ENCODE measurements around the gene SUCLG2. TPM values are rescaled to one million over a fixed set of nuclear protein-coding genes. Genes with fewer than 3 reads are reported as not detected.

The SUCLG2 gene
- total RNA-seq, 2 experiments from 2014 or later, result 81.3 to 85.3 TPM

GRCh38 chr3:67487564-67488114 lies 166.8 kb downstream of the SUCLG2 start:
- Mint-ChIP-seq H3K27me3 (ENCODE audit: low read depth) (no peaks in the 10 kb centered on the region), H3K4me1 (ENCODE audit: low read depth) (peaks cover 17% of the 10 kb centered on the region), H3K36me3 (ENCODE audit: low read depth) (peaks cover 33% of the 10 kb centered on the region), H3K4me3 (no peak overlapping the region), H3K9me3 (no peaks in the 10 kb centered on the region), H3K27ac (no peak overlapping the region)
- CTCF ChIA-PET, result no interaction called here
- intact Hi-C loops (cut with micrococcal nuclease), result no loop called here
- DNase-seq, result no peak

DNA sequence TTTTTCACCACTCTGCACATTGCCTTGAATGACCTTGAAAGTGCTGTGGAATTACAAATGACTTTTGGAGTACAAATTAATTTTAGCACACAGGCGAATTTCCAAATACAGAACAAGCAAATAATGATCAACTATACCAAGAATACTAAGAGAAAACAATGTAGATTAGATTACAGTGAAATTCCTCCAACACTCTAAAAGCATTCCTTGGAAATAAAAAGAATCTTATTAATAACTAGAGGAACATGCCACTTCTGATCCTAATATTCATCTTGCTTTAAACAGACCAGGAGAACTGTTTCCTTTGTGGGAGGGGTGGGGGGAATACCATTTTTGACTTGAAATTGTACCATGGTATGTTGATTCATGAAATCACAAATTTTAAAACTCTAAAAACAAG lies 167.5 kb downstream of the SUCLG2 start:
- no peak for DNase-seq
- H3K4me1 Mint-ChIP-seq (ENCODE audit: low read depth), result peaks cover 17% of the 10 kb centered on the region
- H3K9me3 Mint-ChIP-seq, result no peaks in the 10 kb centered on the region
- no peak overlapping the region for H3K4me3 Mint-ChIP-seq
- H3K27me3 Mint-ChIP-seq (ENCODE audit: low read depth), result no peaks in the 10 kb centered on the region
- no peak overlapping the region for H3K27ac Mint-ChIP-seq
- intact Hi-C loops (cut with micrococcal nuclease), result no loop called here
- CTCF ChIA-PET, result no interaction called here
- H3K36me3 Mint-ChIP-seq (ENCODE audit: low read depth), result peaks cover 30% of the 10 kb centered on the region

- CTCF ChIA-PET, result interaction anchor here (1.1 kb wide), 1 partner anchor 307 kb away, joined by 3 read pairs; no protein-coding TSS in a partner anchor
- Mint-ChIP-seq H3K4me3 (no peak overlapping the region), H3K27ac (no peak overlapping the region), H3K27me3 (ENCODE audit: low read depth) (no peaks in the 10 kb centered on the region), H3K9me3 (no peaks in the 10 kb centered on the region), H3K4me1 (ENCODE audit: low read depth) (peaks cover 11% of the 10 kb centered on the region), H3K36me3 (ENCODE audit: low read depth) (peaks cover 31% of the 10 kb centered on the region)
- no peak for DNase-seq
- intact Hi-C loops (cut with micrococcal nuclease), result no loop called here
Measured at GRCh38 chr3:67484085-67484484, 170.3 kb downstream of the SUCLG2 start.

GRCh38 chr3:67481126-67481525 lies 173.3 kb downstream of the SUCLG2 start:
- peaks cover 14% of the 10 kb centered on the region for H3K4me1 Mint-ChIP-seq (ENCODE audit: low read depth)
- no peaks in the 10 kb centered on the region for H3K27me3 Mint-ChIP-seq (ENCODE audit: low read depth)
- DNase-seq, result no peak
- H3K36me3 Mint-ChIP-seq (ENCODE audit: low read depth), result peaks cover 30% of the 10 kb centered on the region
- H3K9me3 Mint-ChIP-seq, result no peaks in the 10 kb centered on the region
- no peak overlapping the region for H3K4me3 Mint-ChIP-seq
- intact Hi-C loops (cut with micrococcal nuclease), result no loop called here
- H3K27ac Mint-ChIP-seq, result no peak overlapping the region
- CTCF ChIA-PET, result no interaction called here

DNA sequence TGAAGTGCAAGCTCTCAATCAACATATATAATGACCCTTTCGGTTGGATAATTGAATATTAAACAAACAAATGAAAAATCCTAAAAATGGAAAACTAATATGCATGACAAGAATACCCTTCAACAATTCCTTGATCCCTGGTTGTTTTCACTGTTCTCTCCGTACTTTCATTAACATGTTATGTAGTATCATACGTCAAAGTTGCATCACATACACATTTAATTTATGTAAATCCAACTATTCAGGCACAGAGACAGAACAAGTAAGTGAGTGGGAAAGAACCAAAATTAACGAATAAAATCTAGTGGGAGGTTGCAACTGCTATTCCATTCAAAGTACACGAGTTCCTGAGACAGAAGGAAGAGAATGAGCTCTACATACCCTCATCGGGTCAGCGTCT lies 176.0 kb downstream of the SUCLG2 start:
- no peak overlapping the region for H3K4me3 Mint-ChIP-seq
- H3K27ac Mint-ChIP-seq, result no peak overlapping the region
- H3K36me3 Mint-ChIP-seq (ENCODE audit: low read depth), result peaks cover 32% of the 10 kb centered on the region
- intact Hi-C loops (cut with micrococcal nuclease), result no loop called here
- DNase-seq, result no peak
- H3K27me3 Mint-ChIP-seq (ENCODE audit: low read depth), result no peaks in the 10 kb centered on the region
- peaks cover 5% of the 10 kb centered on the region for H3K4me1 Mint-ChIP-seq (ENCODE audit: low read depth)
- CTCF ChIA-PET, result interaction anchor here (1.1 kb wide), 1 partner anchor 22 kb away, joined by 3 read pairs; no protein-coding TSS in a partner anchor
- no peaks in the 10 kb centered on the region for H3K9me3 Mint-ChIP-seq

GRCh38 chr3:67474311-67474710 lies 180.1 kb downstream of the SUCLG2 start:
- CTCF ChIA-PET, result no interaction called here

DNA sequence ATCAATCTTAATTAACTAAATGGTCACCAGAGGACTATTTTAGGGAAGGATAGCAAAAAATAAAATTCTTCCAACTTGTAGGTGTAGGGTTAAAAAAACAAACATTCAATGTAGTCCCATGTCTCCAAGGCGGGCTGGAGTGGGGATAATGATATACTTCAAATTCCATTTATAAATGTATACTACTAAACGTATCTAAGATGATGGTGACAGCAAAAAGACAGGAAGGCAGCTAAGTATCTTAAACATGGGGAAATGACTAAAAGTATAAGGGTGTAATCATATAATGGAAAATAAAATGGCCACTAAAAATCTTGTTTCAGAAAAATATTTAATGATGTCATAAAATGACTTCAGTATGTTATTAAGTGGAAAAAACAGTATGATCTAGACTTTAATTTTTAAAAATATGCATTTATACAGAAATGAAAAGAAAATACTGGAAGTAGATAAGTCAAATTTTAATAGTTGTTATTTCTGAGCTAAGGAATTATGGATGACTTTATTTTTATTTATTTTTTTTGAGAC lies 181.7 kb downstream of the SUCLG2 start:
- Mint-ChIP-seq H3K27ac (no peak overlapping the region), H3K36me3 (ENCODE audit: low read depth) (peaks cover 32% of the 10 kb centered on the region), H3K9me3 (no peaks in the 10 kb centered on the region), H3K27me3 (ENCODE audit: low read depth) (no peaks in the 10 kb centered on the region), H3K4me1 (ENCODE audit: low read depth) (peaks cover 7% of the 10 kb centered on the region), H3K4me3 (no peak overlapping the region)
- CTCF ChIA-PET, result no interaction called here
- intact Hi-C loops (cut with micrococcal nuclease), result no loop called here
- DNase-seq, result no peak

More at GRCh38 chr3:67474311-67474710, 180.1 kb downstream of the SUCLG2 start:
- no peak for DNase-seq
- H3K4me1 Mint-ChIP-seq (ENCODE audit: low read depth), result peaks cover 5% of the 10 kb centered on the region
- H3K36me3 Mint-ChIP-seq (ENCODE audit: low read depth), result peaks cover 25% of the 10 kb centered on the region
- intact Hi-C loops (cut with micrococcal nuclease), result no loop called here
- H3K27me3 Mint-ChIP-seq (ENCODE audit: low read depth), result no peaks in the 10 kb centered on the region
- no peak overlapping the region for H3K4me3 Mint-ChIP-seq
- no peaks in the 10 kb centered on the region for H3K9me3 Mint-ChIP-seq
- no peak overlapping the region for H3K27ac Mint-ChIP-seq

GRCh38 chr3:67470207-67470606 lies 184.2 kb downstream of the SUCLG2 start:
- no peak for DNase-seq
- CTCF ChIA-PET, result no interaction called here
- Mint-ChIP-seq H3K4me1 (ENCODE audit: low read depth) (peaks cover 3% of the 10 kb centered on the region), H3K4me3 (no peak overlapping the region), H3K36me3 (ENCODE audit: low read depth) (peaks cover 37% of the 10 kb centered on the region), H3K27ac (no peak overlapping the region), H3K9me3 (no peaks in the 10 kb centered on the region), H3K27me3 (ENCODE audit: low read depth) (no peaks in the 10 kb centered on the region)
- intact Hi-C loops (cut with micrococcal nuclease), result no loop called here

DNA sequence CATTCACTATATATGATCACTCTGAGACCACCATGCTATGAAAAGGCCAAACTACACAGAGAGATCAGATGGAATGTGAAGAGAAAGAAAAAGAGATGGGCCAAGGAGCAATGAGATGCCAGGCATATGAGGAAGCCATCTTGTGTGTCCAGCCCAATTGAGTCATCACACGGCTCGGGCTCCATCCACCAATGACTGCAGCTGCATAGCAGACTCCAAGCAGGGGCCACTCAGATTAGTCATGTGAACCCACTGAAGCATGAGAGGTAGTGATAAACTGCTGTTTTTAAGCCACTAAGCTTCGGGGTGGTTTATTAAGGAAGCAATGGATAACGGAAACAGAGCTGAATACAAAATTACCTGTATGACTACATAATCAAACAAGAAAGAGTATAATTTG lies 185.9 kb downstream of the SUCLG2 start:
- CTCF ChIA-PET, result interaction anchor here (0.6 kb wide), 1 partner anchor 94 kb away, joined by 3 read pairs; no protein-coding TSS in a partner anchor
- H3K4me1 Mint-ChIP-seq (ENCODE audit: low read depth), result peaks cover 5% of the 10 kb centered on the region
- no peaks in the 10 kb centered on the region for H3K9me3 Mint-ChIP-seq
- H3K36me3 Mint-ChIP-seq (ENCODE audit: low read depth), result peaks cover 30% of the 10 kb centered on the region
- no peak overlapping the region for H3K27ac Mint-ChIP-seq
- no peaks in the 10 kb centered on the region for H3K27me3 Mint-ChIP-seq (ENCODE audit: low read depth)
- H3K4me3 Mint-ChIP-seq, result no peak overlapping the region
- intact Hi-C loops (cut with micrococcal nuclease), result no loop called here
- no peak for DNase-seq

DNA sequence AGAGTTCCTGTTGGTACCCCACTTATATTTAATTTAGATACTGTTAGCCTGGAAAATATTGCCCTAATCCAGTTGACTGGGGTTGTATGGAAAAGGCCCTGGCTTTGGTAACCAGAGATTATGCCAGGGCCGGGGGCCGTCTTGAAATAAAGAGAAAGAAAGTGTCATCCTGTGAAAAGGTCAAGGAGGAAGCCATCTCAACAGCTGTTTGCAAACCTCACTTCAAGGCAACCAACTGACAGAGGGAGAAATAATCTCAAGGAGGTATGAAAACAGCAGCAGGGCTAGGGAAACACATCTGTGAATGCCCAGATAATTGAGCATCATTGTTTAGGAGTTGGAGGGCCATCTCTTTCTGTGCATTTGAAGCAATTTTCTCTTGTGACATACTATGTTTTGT lies 190.8 kb downstream of the SUCLG2 start:
- Mint-ChIP-seq H3K4me3 (no peak overlapping the region), H3K36me3 (ENCODE audit: low read depth) (peaks cover 35% of the 10 kb centered on the region), H3K27ac (no peak overlapping the region), H3K27me3 (ENCODE audit: low read depth) (no peaks in the 10 kb centered on the region), H3K9me3 (no peaks in the 10 kb centered on the region), H3K4me1 (ENCODE audit: low read depth) (peaks cover 19% of the 10 kb centered on the region)
- CTCF ChIA-PET, result no interaction called here
- no peak for DNase-seq
- intact Hi-C loops (cut with micrococcal nuclease), result no loop called here

- no peak overlapping the region for H3K4me3 Mint-ChIP-seq
- CTCF ChIA-PET, result no interaction called here
- DNase-seq, result no peak
- intact Hi-C loops (cut with micrococcal nuclease), result no loop called here
- H3K36me3 Mint-ChIP-seq (ENCODE audit: low read depth), result peaks cover 29% of the 10 kb centered on the region
- H3K4me1 Mint-ChIP-seq (ENCODE audit: low read depth), result peaks cover 16% of the 10 kb centered on the region
- no peak overlapping the region for H3K27ac Mint-ChIP-seq
- H3K27me3 Mint-ChIP-seq (ENCODE audit: low read depth), result no peaks in the 10 kb centered on the region
- no peaks in the 10 kb centered on the region for H3K9me3 Mint-ChIP-seq
Measured at GRCh38 chr3:67462187-67462586, 192.2 kb downstream of the SUCLG2 start.

DNA sequence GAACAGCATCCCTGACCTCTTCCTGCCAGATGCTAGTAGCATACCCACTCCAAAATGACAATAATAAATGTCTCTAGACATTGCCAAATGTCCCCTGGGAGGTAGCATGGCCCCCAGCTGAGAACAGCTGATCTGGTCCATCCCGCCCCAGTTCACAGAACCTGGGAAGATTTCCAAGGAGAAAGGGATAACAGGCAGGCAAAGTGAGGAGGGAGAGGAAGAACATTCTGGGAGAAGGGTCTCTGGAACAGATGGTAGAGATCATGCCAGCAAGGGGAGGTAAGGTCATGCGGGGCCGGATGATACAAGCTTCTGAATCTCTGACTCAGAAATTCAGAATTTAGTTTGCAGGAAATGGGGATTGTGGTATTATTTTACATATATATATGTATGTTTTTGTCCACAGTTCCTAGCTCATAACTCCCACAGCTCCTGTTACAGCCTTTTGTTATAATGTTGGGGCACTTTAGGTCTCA lies 192.7 kb downstream of the SUCLG2 start:
- CTCF ChIA-PET, result no interaction called here
- peaks cover 16% of the 10 kb centered on the region for H3K4me1 Mint-ChIP-seq (ENCODE audit: low read depth)
- no peaks in the 10 kb centered on the region for H3K27me3 Mint-ChIP-seq (ENCODE audit: low read depth)
- H3K4me3 Mint-ChIP-seq, result no peak overlapping the region
- intact Hi-C loops (cut with micrococcal nuclease), result no loop called here
- H3K36me3 Mint-ChIP-seq (ENCODE audit: low read depth), result peaks cover 27% of the 10 kb centered on the region
- H3K27ac Mint-ChIP-seq, result peak overlapping the region; percentile 4
- DNase-seq, result no peak
- H3K9me3 Mint-ChIP-seq, result no peaks in the 10 kb centered on the region

GRCh38 chr3:67460841-67461510 lies 193.4 kb downstream of the SUCLG2 start:
- CTCF ChIA-PET, result no interaction called here
- no peak for DNase-seq
- Mint-ChIP-seq H3K36me3 (ENCODE audit: low read depth) (peaks cover 24% of the 10 kb centered on the region), H3K27ac (no peak overlapping the region), H3K9me3 (no peaks in the 10 kb centered on the region), H3K27me3 (ENCODE audit: low read depth) (no peaks in the 10 kb centered on the region), H3K4me3 (no peak overlapping the region), H3K4me1 (ENCODE audit: low read depth) (peaks cover 16% of the 10 kb centered on the region)
- intact Hi-C loops (cut with micrococcal nuclease), result no loop called here
